ENCODE measurements around the gene MGAT4C.

MGAT4C gene

DNA sequence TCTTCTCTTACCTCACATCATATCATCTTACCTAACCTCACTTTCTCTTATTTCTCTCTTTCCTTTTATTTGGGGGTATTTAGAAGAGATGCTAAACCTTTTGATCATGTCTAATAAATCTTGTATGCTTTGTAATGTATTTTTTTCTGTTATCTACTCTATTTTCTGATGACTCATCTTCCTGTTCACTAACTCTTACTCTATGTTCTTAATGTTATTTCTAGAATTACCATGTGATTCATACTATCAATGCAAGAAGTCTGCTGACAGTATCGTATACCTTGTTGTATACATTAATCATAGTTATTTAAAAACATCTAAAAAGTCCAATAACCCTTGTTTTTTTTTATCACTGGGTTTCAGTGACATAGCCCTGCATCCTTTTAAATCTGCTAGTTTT, 62.3 kb downstream of the MGAT4C start:
- no peak overlapping the region for H3K9ac ChIP-seq (ENCODE audit: low read length)
- no peaks in the 10 kb centered on the region for H3K36me3 ChIP-seq (ENCODE audit: control insufficient read depth, insufficient read depth, low read length)
- no peak overlapping the region for H3K23ac ChIP-seq (ENCODE audit: low read length)
- H2AK5ac ChIP-seq (ENCODE audit: low read length): no peak overlapping the region
- H2BK15ac ChIP-seq (replicated peaks; ENCODE audit: low read depth): no peak overlapping the region
- H4K5ac ChIP-seq (ENCODE audit: low read length): no peak overlapping the region
- no peak overlapping the region for H3K56ac ChIP-seq (ENCODE audit: low read length)
- no peak for DNase-seq
- no peak overlapping the region for H2BK5ac ChIP-seq (ENCODE audit: low read length)
- no peaks in the 10 kb centered on the region for H3K79me2 ChIP-seq (ENCODE audit: control insufficient read depth, insufficient read depth, low read length)
- no CpG with 5 or more reads among the region's 1 CpG for WGBS (ENCODE audit: extremely low coverage, insufficient coverage, low lambda C conversion rate)
- H3K27ac ChIP-seq (ENCODE audit: low read depth, low read length): no peak overlapping the region
- H3K18ac ChIP-seq (ENCODE audit: low read length): no peak overlapping the region
- H3K4ac ChIP-seq (ENCODE audit: low read depth, low read length): no peak overlapping the region
- no peak overlapping the region for H3K4me2 ChIP-seq (ENCODE audit: low read length)
- no peak overlapping the region for H4K8ac ChIP-seq (ENCODE audit: low read depth, low read length)
- no peaks in the 10 kb centered on the region for H3K79me1 ChIP-seq (ENCODE audit: low read length)
- no peaks in the 10 kb centered on the region for H3K4me1 ChIP-seq (ENCODE audit: control insufficient read depth, low read depth, low read length)
- H2BK120ac ChIP-seq (ENCODE audit: low read depth, low read length): no peak overlapping the region
- no peak overlapping the region for H3K4me3 ChIP-seq (ENCODE audit: low read length)
- H3K27me3 ChIP-seq (ENCODE audit: insufficient read depth, low read length, poor library complexity): no peaks in the 10 kb centered on the region

DNA sequence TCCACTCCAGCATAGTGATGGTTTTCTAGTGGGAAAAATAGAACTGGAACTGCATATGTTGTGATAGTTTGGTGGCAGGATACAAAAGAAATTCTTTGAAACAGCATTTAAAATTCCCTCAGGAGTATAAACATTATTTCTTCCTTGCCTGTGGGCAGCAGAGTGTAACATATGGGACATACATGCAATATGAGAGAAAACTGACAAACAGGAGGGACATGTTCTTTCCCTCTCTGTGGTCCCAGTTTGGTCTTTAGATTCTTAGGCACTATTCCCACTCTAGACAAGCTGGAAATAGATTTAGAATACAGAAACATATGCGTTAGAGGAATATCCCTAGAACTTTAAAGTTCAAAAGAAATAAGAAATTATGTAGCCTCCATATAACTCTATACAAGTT, 68.0 kb downstream of the MGAT4C start:
- no peak overlapping the region for H3K56ac ChIP-seq (ENCODE audit: low read length)
- no peaks in the 10 kb centered on the region for H3K79me2 ChIP-seq (ENCODE audit: control insufficient read depth, insufficient read depth, low read length)
- no CpG with 5 or more reads among the region's 1 CpG for WGBS (ENCODE audit: extremely low coverage, insufficient coverage, low lambda C conversion rate)
- H2BK120ac ChIP-seq (ENCODE audit: low read depth, low read length): no peak overlapping the region
- H3K27ac ChIP-seq (ENCODE audit: low read depth, low read length): no peak overlapping the region
- no peak overlapping the region for H3K18ac ChIP-seq (ENCODE audit: low read length)
- H3K4me2 ChIP-seq (ENCODE audit: low read length): no peak overlapping the region
- no peaks in the 10 kb centered on the region for H3K27me3 ChIP-seq (ENCODE audit: insufficient read depth, low read length, poor library complexity)
- H3K79me1 ChIP-seq (ENCODE audit: low read length): no peaks in the 10 kb centered on the region
- no peak overlapping the region for H4K8ac ChIP-seq (ENCODE audit: low read depth, low read length)
- no peak overlapping the region for H2BK5ac ChIP-seq (ENCODE audit: low read length)
- no peak overlapping the region for H2BK15ac ChIP-seq (replicated peaks; ENCODE audit: low read depth)
- H3K4ac ChIP-seq (ENCODE audit: low read depth, low read length): no peak overlapping the region
- no peak overlapping the region for H3K4me3 ChIP-seq (ENCODE audit: low read length)
- no peak overlapping the region for H4K5ac ChIP-seq (ENCODE audit: low read length)
- no peaks in the 10 kb centered on the region for H3K4me1 ChIP-seq (ENCODE audit: control insufficient read depth, low read depth, low read length)
- no peak for DNase-seq
- no peak overlapping the region for H3K9ac ChIP-seq (ENCODE audit: low read length)
- H3K23ac ChIP-seq (ENCODE audit: low read length): no peak overlapping the region
- H2AK5ac ChIP-seq (ENCODE audit: low read length): no peak overlapping the region
- H3K36me3 ChIP-seq (ENCODE audit: control insufficient read depth, insufficient read depth, low read length): no peaks in the 10 kb centered on the region

DNA sequence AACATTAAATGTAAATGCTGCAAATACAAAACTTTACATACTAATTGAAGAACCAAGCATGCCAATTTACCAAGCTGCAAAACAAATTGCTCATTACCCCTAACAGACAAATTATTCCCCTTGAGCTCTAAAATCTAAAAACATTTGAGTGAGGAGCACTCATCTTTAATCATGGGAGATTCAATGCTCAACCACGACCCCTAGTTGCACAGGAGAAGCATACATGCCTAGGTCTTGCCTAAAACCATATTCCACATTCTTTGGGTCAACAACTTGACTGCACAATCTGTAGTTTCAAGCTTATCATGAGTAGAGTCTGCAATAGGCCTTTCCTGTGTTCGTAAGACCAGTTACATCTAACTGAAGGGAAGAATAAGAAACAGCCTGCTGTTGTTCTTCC, 69.7 kb downstream of the MGAT4C start:
- Histone ChIP-seq H2BK120ac (ENCODE audit: low read depth, low read length) (no peak overlapping the region), H4K8ac (ENCODE audit: low read depth, low read length) (no peak overlapping the region), H3K56ac (ENCODE audit: low read length) (no peak overlapping the region), H4K5ac (ENCODE audit: low read length) (no peak overlapping the region), H3K18ac (ENCODE audit: low read length) (no peak overlapping the region), H3K79me1 (ENCODE audit: low read length) (no peaks in the 10 kb centered on the region), H2BK5ac (ENCODE audit: low read length) (no peak overlapping the region), H3K4me3 (ENCODE audit: low read length) (no peak overlapping the region), H3K27ac (ENCODE audit: low read depth, low read length) (no peak overlapping the region), H2BK15ac (replicated peaks; ENCODE audit: low read depth) (no peak overlapping the region), H3K4me2 (ENCODE audit: low read length) (no peak overlapping the region), H3K27me3 (ENCODE audit: insufficient read depth, low read length, poor library complexity) (no peaks in the 10 kb centered on the region), H3K4me1 (ENCODE audit: control insufficient read depth, low read depth, low read length) (no peaks in the 10 kb centered on the region), H2AK5ac (ENCODE audit: low read length) (no peak overlapping the region), H3K36me3 (ENCODE audit: control insufficient read depth, insufficient read depth, low read length) (no peaks in the 10 kb centered on the region), H3K9ac (ENCODE audit: low read length) (no peak overlapping the region), H3K23ac (ENCODE audit: low read length) (no peak overlapping the region), H3K4ac (ENCODE audit: low read depth, low read length) (no peak overlapping the region), H3K79me2 (ENCODE audit: control insufficient read depth, insufficient read depth, low read length) (no peaks in the 10 kb centered on the region)
- peak; percentile 16 for DNase-seq
- no CpG with 5 or more reads among the region's 2 CpGs for WGBS (ENCODE audit: extremely low coverage, insufficient coverage, low lambda C conversion rate)

DNA sequence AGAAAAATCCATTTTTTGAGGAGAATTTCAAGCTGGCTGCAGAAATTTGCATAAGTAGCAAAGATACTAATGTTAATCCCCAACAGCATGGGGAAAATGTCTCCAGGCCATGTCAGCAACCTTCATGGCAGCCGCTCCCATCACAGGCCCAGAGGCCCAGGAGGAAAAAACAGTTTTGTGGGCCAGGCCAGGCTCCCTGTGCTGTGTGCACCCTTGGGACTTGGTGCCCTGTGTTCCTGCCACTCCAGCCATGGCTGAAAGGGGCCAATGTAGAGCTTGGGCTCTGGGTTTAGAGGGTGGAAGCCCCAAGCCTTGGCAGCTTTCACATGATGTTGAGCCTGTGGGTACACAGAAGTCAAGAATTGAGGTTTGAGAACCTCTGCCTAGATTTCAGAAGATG, 76.3 kb downstream of the MGAT4C start:
- Histone ChIP-seq H2AK5ac (ENCODE audit: low read length) (no peak overlapping the region), H3K56ac (ENCODE audit: low read length) (no peak overlapping the region), H3K23ac (ENCODE audit: low read length) (no peak overlapping the region), H3K79me1 (ENCODE audit: low read length) (no peaks in the 10 kb centered on the region), H3K4me1 (ENCODE audit: control insufficient read depth, low read depth, low read length) (no peaks in the 10 kb centered on the region), H3K27me3 (ENCODE audit: insufficient read depth, low read length, poor library complexity) (no peaks in the 10 kb centered on the region), H4K5ac (ENCODE audit: low read length) (no peak overlapping the region), H3K4me3 (ENCODE audit: low read length) (no peak overlapping the region), H2BK15ac (replicated peaks; ENCODE audit: low read depth) (no peak overlapping the region), H3K36me3 (ENCODE audit: control insufficient read depth, insufficient read depth, low read length) (no peaks in the 10 kb centered on the region), H3K4me2 (ENCODE audit: low read length) (no peak overlapping the region), H2BK120ac (ENCODE audit: low read depth, low read length) (no peak overlapping the region), H2BK5ac (ENCODE audit: low read length) (no peak overlapping the region), H3K79me2 (ENCODE audit: control insufficient read depth, insufficient read depth, low read length) (no peaks in the 10 kb centered on the region), H3K18ac (ENCODE audit: low read length) (no peak overlapping the region), H3K9ac (ENCODE audit: low read length) (no peak overlapping the region), H4K8ac (ENCODE audit: low read depth, low read length) (no peak overlapping the region), H3K4ac (ENCODE audit: low read depth, low read length) (no peak overlapping the region), H3K27ac (ENCODE audit: low read depth, low read length) (no peak overlapping the region)
- DNase-seq: no peak
- no CpG with 5 or more reads among the region's 1 CpG for WGBS (ENCODE audit: extremely low coverage, insufficient coverage, low lambda C conversion rate)

DNA sequence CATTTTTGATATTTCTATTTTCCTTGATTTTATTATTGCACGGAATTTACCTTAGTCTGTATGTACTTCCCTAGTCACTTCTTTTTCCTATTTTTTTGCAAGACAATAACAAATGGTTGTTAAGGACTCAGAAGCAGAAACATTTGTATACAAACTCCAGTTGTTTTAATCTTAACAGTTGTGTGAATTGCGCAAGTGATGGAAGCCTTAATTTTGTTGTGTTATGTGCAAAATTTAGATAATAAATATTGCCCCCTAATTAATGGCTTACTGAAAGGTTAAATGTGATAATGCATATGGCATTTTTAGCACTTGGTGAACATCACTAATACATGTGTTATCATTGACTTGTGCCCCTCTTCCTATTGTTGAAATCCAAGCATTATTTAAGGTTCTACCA, 82.0 kb downstream of the MGAT4C start:
- Histone ChIP-seq H3K56ac (ENCODE audit: low read length) (no peak overlapping the region), H4K8ac (ENCODE audit: low read depth, low read length) (no peak overlapping the region), H4K5ac (ENCODE audit: low read length) (no peak overlapping the region), H3K27ac (ENCODE audit: low read depth, low read length) (no peak overlapping the region), H3K27me3 (ENCODE audit: insufficient read depth, low read length, poor library complexity) (no peaks in the 10 kb centered on the region), H3K79me2 (ENCODE audit: control insufficient read depth, insufficient read depth, low read length) (no peaks in the 10 kb centered on the region), H3K4me1 (ENCODE audit: control insufficient read depth, low read depth, low read length) (peaks cover 3% of the 10 kb centered on the region), H3K36me3 (ENCODE audit: control insufficient read depth, insufficient read depth, low read length) (no peaks in the 10 kb centered on the region), H3K4ac (ENCODE audit: low read depth, low read length) (no peak overlapping the region), H2BK5ac (ENCODE audit: low read length) (no peak overlapping the region), H2AK5ac (ENCODE audit: low read length) (no peak overlapping the region), H3K4me3 (ENCODE audit: low read length) (no peak overlapping the region), H3K23ac (ENCODE audit: low read length) (no peak overlapping the region), H2BK15ac (replicated peaks; ENCODE audit: low read depth) (no peak overlapping the region), H3K79me1 (ENCODE audit: low read length) (no peaks in the 10 kb centered on the region), H3K4me2 (ENCODE audit: low read length) (no peak overlapping the region), H3K18ac (ENCODE audit: low read length) (no peak overlapping the region), H2BK120ac (ENCODE audit: low read depth, low read length) (no peak overlapping the region), H3K9ac (ENCODE audit: low read length) (no peak overlapping the region)
- no peak for DNase-seq
- WGBS (ENCODE audit: extremely low coverage, insufficient coverage, low lambda C conversion rate): no CpG with 5 or more reads among the region's 2 CpGs

DNA sequence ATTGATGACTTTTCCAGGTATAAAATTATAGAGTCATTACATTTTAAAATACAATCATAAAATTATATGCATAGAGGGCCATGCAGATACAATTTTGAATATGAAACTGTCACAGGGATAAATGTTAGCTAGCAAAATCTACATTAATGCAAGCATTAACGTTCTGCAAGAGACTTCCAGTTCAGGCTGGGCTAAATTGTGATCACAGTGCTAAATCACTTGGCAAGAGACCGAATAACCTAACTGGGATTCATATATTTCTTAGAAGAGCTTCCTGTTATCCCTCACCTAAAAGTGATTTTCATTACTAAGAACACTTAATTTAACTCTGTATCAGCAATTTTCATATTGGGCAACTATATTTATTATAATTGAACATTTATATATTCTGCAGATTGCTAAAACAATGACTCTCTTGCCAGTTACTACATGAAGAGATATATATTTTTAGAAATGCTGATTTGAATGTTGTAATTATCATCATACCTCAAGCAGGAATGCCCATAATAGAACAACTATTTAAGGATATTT, 83.2 kb downstream of the MGAT4C start:
- Histone ChIP-seq H3K27ac (ENCODE audit: low read depth, low read length) (no peak overlapping the region), H2BK15ac (replicated peaks; ENCODE audit: low read depth) (no peak overlapping the region), H3K18ac (ENCODE audit: low read length) (no peak overlapping the region), H4K5ac (ENCODE audit: low read length) (no peak overlapping the region), H3K36me3 (ENCODE audit: control insufficient read depth, insufficient read depth, low read length) (no peaks in the 10 kb centered on the region), H3K9ac (ENCODE audit: low read length) (no peak overlapping the region), H3K4ac (ENCODE audit: low read depth, low read length) (no peak overlapping the region), H4K8ac (ENCODE audit: low read depth, low read length) (no peak overlapping the region), H3K4me1 (ENCODE audit: control insufficient read depth, low read depth, low read length) (peaks cover 3% of the 10 kb centered on the region), H2BK5ac (ENCODE audit: low read length) (no peak overlapping the region), H3K79me2 (ENCODE audit: control insufficient read depth, insufficient read depth, low read length) (no peaks in the 10 kb centered on the region), H3K56ac (ENCODE audit: low read length) (no peak overlapping the region), H3K79me1 (ENCODE audit: low read length) (no peaks in the 10 kb centered on the region), H2AK5ac (ENCODE audit: low read length) (no peak overlapping the region), H2BK120ac (ENCODE audit: low read depth, low read length) (no peak overlapping the region), H3K27me3 (ENCODE audit: insufficient read depth, low read length, poor library complexity) (no peaks in the 10 kb centered on the region), H3K4me3 (ENCODE audit: low read length) (no peak overlapping the region), H3K4me2 (ENCODE audit: low read length) (no peak overlapping the region), H3K23ac (ENCODE audit: low read length) (no peak overlapping the region)
- WGBS (ENCODE audit: extremely low coverage, insufficient coverage, low lambda C conversion rate): no CpG with 5 or more reads among the region's 2 CpGs
- DNase-seq: no peak

All from mesendoderm (in vitro differentiated cells).